Hippocampal formation (tissue), 2 donors: ENCODE measurements around the gene IQCM.
"Not testable (repeated sequence)": the region's sequence is repeated elsewhere in the genome, so short reads cannot be mapped to it uniquely, and the experiment has no call there.

Experiments
- DNase-seq, 2 donors: peaks; one replicate each; lab custom pipeline; 2025; lab: John Stamatoyannopoulos, UW

IQCM gene

DNA sequence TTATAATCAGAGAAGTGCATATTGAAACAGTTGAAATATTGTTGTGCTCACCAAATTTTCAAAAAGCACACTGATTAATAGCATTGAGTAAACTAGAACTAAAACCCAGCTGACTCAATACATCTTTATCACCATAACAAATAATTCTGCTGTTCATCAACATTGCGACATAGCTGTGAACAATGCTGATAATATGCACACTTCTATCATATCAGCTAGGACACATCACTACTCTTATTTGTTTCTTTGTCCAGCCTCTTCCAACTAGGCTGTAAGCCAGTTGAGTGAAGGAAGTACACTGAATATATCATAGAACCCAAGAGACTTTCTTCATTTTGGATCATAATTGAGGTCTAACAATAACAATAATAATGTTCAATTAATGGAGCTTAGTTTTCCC lies 349.7 kb downstream of the IQCM start:
- no peak for DNase-seq

DNA sequence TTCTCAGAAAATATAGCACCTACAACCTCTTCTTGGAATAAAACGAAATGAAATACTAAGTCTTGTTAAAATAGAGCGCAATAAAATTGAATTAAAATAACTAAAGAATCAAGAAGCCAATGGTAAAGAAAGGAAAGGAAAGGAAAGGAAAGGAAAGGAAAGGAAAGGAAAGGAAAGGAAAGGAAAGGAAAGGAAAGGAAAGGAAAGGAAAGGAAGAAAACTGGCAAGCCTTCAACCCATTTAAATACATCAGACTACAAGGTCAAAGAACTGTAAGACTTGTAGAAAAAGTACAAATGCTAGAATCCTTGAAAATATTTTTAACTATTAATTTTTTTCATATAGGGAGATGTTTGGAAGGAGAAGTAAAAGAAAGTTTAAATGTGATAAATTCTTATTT lies 372.1 kb downstream of the IQCM start:
- no peak for DNase-seq

DNA sequence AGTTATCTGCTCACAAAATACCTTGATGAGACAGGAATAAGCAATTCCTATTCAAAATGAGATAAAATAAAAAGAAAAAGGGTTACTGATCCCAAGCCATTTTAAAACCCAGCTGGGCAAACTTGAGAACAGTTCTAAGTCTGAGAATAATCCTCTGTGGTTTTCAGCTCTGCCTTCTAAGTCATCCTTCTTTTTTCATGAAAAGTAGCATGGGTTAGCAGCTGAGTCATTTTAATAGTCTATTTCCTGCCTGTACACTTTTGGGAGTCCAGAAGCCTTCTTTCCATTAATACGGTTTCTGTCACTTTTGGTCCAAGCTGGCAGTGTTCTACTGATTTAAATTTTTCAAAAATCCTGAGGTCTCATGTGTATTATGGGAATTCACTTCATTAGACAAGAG lies 374.3 kb downstream of the IQCM start:
- no peak for DNase-seq

GRCh38 chr4:149426461-149426860 lies 389.2 kb downstream of the IQCM start:
- no peak for DNase-seq

DNA sequence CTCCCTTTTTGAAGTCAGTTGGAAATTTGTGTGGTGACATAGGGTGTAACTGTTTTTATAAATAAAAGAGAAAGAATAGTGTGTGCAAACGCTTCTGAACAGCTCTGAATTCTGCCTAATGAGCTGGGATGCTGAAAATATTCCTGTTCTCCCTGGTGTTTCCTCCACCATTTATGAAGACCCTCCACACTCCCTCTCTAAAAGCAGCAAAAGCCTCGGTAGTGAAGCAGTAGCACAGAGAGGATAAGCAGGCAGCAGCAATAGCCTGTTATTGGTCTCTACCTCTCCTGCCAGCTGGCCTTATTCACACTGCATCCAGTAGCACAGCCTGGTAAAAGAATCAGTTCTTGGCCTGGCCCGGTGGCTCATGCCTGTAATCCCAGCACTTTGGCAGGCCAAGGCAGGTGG lies 406.1 kb downstream of the IQCM start:
- peak in 1 of 2 donors; percentile 13 for DNase-seq

DNA sequence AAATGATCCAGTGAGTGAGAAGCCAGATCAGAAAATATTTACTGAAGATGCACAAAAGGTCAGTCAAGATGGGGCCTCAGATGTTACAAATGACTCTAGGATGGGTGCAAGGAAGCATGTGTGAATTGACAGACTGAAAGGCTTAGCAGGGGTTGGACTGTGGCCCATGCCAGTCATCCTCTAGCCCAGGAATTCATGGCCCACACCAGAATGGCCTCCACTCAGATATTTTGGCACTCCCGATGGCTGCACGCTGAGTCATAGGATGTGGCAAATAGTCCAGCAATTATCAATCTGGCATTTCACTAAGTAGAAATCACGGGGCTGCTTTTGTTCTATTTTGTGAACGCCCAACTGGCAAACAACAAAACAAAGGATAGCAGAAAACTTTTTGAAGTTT lies 406.5 kb downstream of the IQCM start:
- DNase-seq: no peak

DNA sequence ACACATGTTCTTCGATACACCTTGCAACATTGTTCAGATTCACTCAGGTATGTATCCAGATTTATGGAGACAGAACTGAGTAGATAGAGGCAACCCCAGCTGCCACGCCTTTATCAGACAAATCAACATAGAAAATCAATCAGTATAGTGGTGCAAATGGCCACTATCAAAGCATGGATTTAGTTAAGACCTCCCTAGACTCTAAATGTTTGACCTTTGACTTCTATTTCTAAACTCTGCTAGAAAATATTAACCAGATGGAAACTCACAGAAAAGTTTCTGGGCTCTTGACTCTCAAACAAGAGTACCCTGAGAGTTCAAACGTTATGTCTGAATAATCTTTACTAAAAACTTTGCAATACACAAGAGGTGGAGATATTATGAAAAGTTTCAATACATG lies 411.5 kb downstream of the IQCM start:
- no peak for DNase-seq

GRCh38 chr4:149403081-149403480 lies 412.6 kb downstream of the IQCM start:
- no peak for DNase-seq

DNA sequence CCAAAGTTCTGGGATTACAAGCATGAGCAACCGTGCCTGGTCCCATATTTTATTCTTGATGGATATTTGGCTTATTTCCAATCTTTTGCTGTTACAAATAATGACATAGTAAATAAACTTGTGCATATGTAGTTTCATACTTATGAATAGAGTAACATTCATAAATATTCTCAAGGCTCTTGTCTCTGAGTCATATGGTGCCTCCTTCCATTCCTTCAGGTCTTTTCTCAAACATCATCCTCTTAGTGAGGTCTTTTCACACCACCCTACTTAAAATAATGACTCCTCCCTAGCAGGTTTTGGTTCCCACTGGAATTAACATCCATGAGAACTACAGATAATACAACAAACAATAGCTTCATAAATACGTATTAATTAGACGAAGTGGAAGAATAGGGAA lies 416.6 kb downstream of the IQCM start:
- no peak for DNase-seq

DNA sequence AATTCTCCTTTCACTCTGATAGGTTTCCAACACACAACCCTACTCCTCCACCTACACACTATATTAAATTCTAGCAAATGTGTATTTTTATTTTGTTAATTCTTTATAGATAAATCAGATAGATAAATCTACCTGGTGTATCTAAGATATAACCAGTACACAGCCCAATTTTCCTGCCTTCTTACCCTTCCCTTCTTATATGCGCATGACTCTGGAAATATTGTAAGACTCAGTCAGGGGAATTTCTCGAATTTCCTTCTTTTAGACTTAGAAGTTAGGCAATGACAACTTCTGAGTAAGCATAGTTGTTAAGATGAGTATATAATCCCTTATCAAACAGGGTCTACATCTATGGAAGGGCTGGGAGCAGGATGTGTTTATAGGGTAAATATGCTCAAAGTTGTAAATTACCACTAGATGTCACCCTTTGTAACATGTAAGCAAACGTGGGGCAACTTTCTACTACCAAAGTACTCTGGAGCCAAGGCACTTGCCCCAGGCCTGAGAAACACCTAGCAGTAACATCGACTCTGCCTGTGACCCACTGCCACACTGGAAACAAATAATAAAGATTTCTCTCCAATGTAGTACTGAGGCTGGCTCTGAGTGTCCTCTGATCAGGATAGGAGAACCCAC lies 444.7 kb downstream of the IQCM start:
- DNase-seq: peak in 1 of 2 donors; percentile 51

DNA sequence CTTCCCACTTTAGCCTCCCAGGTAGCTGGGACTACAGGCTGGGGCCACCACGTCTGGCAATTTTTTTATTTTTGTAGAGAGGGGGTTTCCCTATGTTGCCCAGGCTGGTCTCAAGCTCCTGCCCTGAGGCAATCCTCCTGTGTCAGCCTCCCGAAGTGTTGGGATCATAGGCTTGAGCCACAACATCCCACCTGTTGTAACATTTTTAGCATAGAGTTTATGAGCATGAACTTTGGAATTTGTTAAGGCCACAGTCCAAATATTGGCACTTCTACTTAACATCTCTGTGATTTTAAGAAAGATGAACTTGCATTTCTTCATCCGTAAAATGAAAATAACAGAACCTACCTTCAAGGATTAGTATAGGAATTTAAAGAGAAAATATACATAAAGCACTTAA lies 445.6 kb downstream of the IQCM start:
- DNase-seq: no peak

- no peak for DNase-seq
Observed at GRCh38 chr4:149353241-149353640, 462.4 kb downstream of the IQCM start.

GRCh38 chr4:149349541-149349940 lies 466.1 kb downstream of the IQCM start:
- DNase-seq: no peak

- no peak for DNase-seq
Observed at GRCh38 chr4:149347139-149347538, 468.5 kb downstream of the IQCM start.

DNA sequence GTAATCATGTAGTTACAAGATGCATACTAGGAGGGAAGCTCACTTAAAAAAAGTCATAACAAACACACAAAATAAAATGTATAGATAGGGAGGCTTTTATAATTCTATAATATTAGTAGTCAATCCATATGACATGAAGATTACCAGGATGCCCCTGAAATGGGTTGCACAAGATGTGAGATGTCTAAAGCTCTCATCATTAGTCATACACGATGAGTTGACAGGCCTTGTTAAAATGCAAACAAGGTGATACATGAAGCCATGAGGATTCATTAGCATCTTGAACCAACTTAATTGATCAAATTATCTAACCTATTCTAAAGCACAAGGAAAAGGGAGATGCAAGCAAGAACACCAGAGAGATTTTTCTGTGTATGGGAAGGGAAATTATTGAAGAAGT lies 470.2 kb downstream of the IQCM start:
- DNase-seq: no peak

GRCh38 chr4:149344436-149344835 lies 471.2 kb downstream of the IQCM start:
- no peak for DNase-seq

DNA sequence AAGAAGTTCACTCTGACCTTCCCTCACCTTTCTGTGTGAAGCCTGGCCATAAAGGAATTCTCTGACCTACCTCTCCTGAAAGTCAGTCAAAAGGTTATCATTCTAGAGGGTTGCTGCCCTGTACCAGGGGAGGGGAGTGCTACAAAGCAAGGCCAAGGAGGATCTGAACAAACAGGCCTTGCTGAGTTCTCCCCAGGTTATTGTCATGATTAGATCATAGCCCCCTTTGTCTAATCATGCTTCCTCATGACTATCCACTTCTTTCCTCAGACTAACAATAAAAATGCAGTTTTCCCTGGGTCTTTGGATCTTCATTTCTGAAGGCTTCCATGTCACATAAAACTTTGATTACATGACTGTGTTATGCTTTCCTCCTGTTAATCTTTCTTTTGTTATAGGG lies 472.0 kb downstream of the IQCM start:
- no peak for DNase-seq

GRCh38 chr4:149341117-149341516 lies 474.5 kb downstream of the IQCM start:
- DNase-seq: not testable (repeated sequence)

DNA sequence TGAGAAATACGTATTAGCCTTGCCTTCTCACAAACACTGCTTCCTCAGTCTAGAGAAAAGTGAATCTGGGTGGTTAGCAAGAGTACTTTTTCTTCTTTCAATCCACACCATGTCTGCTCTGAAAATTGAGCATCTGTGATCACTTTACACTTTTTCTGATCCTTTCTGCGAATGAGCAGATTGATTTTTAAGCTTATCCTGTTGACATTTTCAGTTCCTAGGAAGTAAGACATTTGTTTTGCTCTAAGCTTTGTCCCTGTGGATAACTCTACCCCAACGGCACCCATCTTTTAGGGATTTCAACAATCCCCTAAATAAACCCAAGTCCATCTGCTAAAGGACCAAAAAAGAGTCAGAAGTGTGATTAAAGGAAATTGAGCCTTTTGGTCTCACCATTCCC lies 487.5 kb downstream of the IQCM start:
- no peak for DNase-seq

GRCh38 chr4:149322203-149322602 lies 493.4 kb downstream of the IQCM start:
- DNase-seq: no peak

- DNase-seq: no peak
Observed at GRCh38 chr4:149321438-149321837, 494.2 kb downstream of the IQCM start.

DNA sequence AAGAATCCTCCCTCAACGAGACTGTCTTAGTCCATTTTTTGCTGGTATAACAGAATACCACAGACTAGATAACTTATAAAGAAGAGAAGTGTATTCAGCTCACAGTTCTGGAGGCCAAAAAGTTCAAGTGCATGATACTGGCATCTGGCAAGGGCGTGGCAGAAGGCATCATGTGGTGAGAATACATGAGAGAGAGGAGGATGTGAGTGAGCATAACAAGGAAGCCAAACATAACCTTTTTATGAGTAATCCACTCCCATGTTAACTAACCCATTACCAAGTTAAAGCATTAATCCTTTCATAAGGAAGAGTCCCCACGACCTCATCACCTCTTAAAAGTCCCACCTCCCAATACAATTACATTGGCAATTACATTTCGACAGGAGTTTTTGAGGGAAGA lies 504.6 kb downstream of the IQCM start:
- DNase-seq: no peak

DNA sequence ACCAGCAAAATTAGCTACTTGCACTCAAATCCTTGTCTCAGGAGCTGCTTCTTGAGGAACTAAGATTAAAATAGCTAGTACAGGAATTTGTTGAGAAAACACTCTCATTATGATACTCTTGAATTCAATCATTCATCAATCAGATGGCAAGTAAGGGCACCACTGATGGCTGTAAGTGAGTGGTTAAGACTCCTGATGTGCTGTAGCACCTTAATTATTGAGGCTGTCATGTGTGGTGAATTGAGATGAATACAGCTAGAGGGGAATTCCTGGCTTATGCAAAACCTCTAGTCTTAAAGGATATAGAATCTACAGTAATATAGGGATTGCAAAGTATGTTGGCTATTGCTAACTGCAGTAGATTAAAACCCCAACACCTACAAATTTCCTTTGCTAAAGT lies 509.1 kb downstream of the IQCM start:
- DNase-seq: no peak
